Right atrium auricular region (tissue), 2 donors: ENCODE measurements around the gene LAYN. TPM values are rescaled to one million over a fixed set of nuclear protein-coding genes. Genes with fewer than 3 reads are reported as not detected.

Experiments used
- DNase-seq: peaks from one replicate; pipeline ENCODE4 v3.0.0-alpha.2; 2019; ENCODE audit warnings: low spot score
- H3K27ac ChIP-seq, 2 donors: fragments of 200-600 bp; sonication (generic); 1 replicate in 1 of 2; 2 replicates in 1 of 2; pipeline ENCODE4 v1.5.1; 2016 to 2019
- H3K27me3 ChIP-seq, 2 donors: fragments of 200-600 bp; sonication (generic); one replicate each; pipeline versions ENCODE4 v1.5.1 to v1.6.0; 2017 to 2019
- H3K36me3 ChIP-seq: fragments of 200-600 bp; sonication (generic); one replicate; pipeline ENCODE4 v1.5.1; 2016
- H3K4me1 ChIP-seq, 2 donors: fragments of 200-600 bp; sonication (generic); one replicate each; pipeline versions ENCODE4 v1.5.1 to v1.6.0; 2017 to 2019
- H3K4me3 ChIP-seq, 2 donors: fragments of 200-600 bp; sonication (generic); 1 replicate in 1 of 2; 2 replicates in 1 of 2; pipeline ENCODE4 v1.5.1; 2017 to 2019; ENCODE audit warnings: mild to moderate bottlenecking in 1 of 2, moderate library complexity in 1 of 2
- H3K9me3 ChIP-seq, 2 donors: fragments of 200-600 bp; sonication (generic); one replicate each; pipeline ENCODE4 v1.5.1; 2019
- total RNA-seq, 2 donors: library from RNA; depleted of rRNA; stranded (reverse); fragments of >200 nt; gene quantifications; one replicate each; pipeline ENCODE4 v1.1.0, GENCODE V29; 2016
- TF ChIP-seq, protein P1 (sequence below), 2 donors: fragments of 200-600 bp; sonication (generic); IDR thresholded peaks; one replicate each; pipeline ENCODE4 v1.5.1; 2019; ENCODE audit warnings: antibody characterized with exemption in 2 of 2

LAYN gene, protein sequence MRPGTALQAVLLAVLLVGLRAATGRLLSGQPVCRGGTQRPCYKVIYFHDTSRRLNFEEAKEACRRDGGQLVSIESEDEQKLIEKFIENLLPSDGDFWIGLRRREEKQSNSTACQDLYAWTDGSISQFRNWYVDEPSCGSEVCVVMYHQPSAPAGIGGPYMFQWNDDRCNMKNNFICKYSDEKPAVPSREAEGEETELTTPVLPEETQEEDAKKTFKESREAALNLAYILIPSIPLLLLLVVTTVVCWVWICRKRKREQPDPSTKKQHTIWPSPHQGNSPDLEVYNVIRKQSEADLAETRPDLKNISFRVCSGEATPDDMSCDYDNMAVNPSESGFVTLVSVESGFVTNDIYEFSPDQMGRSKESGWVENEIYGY
- total RNA-seq, result 10 to 100 TPM in 1 of 2 donors, 1 to 10 TPM in 1; 5.9 to 12.3 TPM

DNA sequence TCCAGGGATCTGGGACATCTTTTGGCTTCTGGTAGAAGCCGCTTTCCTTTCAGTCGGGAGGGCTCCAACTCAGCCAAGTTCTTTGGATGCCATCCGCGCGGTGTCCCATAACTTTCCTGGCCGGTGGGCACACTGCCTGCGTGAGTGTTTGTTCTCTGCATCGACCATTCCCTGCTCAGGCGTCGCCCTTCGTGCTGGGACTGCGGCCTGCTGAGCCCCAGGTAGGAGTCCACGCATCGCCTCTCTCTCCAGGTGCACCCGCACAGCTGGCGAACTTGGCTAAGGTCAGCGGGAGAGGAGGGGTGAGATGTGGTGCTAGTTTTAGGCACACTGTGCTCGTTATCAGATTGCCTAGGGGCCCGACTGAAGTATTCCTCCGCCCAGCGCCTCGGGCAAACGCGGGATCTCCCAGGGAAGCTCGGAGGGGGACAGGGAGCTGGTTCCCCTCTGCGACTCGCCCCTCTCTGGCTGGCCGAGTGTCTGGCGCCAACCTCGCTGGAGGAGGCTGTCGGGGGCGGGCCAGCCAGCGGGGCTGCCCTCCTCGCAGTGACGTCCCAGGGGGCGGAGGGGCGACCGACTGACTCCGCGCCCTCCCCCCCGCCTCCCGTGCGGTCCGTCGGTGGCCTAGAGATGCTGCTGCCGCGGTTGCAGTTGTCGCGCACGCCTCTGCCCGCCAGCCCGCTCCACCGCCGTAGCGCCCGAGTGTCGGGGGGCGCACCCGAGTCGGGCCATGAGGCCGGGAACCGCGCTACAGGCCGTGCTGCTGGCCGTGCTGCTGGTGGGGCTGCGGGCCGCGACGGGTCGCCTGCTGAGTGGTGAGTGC is at the start of gene LAYN:
TSS of gene LAYN (plus strand) at position 607 of the 823 bp plus-strand sequence. CDS start at position 731, 124 bp downstream.
- Histone ChIP-seq H3K4me3 (peak within 1 kb of the TSS; percentile 60 to 63), H3K27me3 (no peaks in the 10 kb centered on the region), H3K4me1 (peaks cover 0 to 26% of the 10 kb centered on the region in 2 donors), H3K36me3 (no peaks in the 10 kb centered on the region), H3K9me3 (no peaks in the 10 kb centered on the region), H3K27ac (peak within 1 kb of the TSS; percentile 64 to 66)
- DNase-seq, result no peak
- TF ChIP-seq, protein P1, sequence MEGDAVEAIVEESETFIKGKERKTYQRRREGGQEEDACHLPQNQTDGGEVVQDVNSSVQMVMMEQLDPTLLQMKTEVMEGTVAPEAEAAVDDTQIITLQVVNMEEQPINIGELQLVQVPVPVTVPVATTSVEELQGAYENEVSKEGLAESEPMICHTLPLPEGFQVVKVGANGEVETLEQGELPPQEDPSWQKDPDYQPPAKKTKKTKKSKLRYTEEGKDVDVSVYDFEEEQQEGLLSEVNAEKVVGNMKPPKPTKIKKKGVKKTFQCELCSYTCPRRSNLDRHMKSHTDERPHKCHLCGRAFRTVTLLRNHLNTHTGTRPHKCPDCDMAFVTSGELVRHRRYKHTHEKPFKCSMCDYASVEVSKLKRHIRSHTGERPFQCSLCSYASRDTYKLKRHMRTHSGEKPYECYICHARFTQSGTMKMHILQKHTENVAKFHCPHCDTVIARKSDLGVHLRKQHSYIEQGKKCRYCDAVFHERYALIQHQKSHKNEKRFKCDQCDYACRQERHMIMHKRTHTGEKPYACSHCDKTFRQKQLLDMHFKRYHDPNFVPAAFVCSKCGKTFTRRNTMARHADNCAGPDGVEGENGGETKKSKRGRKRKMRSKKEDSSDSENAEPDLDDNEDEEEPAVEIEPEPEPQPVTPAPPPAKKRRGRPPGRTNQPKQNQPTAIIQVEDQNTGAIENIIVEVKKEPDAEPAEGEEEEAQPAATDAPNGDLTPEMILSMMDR (IDR thresholded peaks at IDR 0.05), result no peak

DNA sequence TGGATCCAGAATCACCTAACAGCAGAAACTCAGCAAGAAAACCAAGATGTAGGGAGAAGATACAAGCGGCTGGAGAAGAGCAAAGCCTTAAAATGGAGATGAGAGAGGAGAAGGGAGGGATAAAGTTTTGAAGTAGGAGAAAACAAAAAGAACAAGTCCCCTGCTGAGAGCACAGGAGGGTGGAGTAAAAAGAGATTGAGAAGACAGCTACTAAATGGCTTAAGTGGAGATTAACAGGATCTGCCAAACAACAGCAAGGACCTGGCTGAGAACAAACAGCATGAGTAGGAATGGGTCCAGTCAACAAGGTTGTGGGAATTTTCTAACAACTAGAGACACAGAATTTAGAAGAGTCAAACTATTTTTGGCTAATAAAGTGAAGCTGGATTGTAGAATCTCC is 46.5 kb upstream of the LAYN start:
- Histone ChIP-seq H3K27ac (no peak overlapping the region), H3K27me3 (no peaks in the 10 kb centered on the region), H3K36me3 (no peaks in the 10 kb centered on the region), H3K4me1 (no peaks in the 10 kb centered on the region), H3K4me3 (no peak overlapping the region), H3K9me3 (no peaks in the 10 kb centered on the region)
- no peak for DNase-seq
- TF ChIP-seq, protein P1 (IDR thresholded peaks at IDR 0.05), result no peak

DNA sequence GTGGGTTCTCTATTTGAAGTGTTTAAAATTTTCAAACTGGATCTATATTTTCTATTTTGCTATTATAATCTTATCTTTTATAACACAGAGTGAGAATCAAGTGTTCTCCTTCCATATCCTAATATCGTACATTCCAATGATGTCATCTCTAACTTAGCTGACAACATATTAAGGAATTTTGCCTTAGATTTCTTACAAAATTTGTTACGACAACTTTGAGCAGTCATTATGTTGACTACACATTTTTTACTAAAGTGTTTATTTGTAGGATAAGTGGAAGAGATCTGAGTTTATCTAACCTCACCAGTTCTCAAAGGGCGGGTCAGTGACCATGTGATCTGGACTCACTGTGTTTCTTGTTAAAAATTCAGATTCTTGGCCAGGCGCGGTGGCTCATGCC is 41.0 kb upstream of the LAYN start:
- TF ChIP-seq, protein P1 (IDR thresholded peaks at IDR 0.05), result no peak
- no peak overlapping the region for H3K27ac ChIP-seq
- H3K4me3 ChIP-seq, result no peak overlapping the region
- H3K9me3 ChIP-seq, result no peaks in the 10 kb centered on the region
- DNase-seq, result no peak
- H3K27me3 ChIP-seq, result no peaks in the 10 kb centered on the region
- H3K4me1 ChIP-seq, result no peaks in the 10 kb centered on the region
- no peaks in the 10 kb centered on the region for H3K36me3 ChIP-seq

DNA sequence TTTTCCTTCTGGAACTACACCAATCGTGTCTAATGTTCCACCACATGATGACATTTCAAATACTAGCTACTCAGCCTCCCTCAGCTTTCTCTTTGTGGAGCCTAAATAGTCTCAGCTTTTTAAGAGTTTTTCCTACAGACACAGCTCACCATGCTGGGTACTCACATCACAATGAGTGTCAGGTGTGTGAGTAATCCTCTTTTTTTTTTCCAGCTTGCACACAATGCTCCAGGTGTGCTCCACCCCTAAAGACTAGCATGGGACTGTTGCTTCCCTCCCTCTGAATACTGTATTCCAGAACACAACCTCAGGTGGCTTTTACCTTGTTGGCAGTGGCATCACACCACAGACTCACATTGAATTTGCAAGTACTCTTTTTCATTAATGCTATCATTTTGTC is 40.0 kb upstream of the LAYN start:
- Histone ChIP-seq H3K4me3 (no peak overlapping the region), H3K4me1 (no peaks in the 10 kb centered on the region), H3K9me3 (no peaks in the 10 kb centered on the region), H3K27ac (no peak overlapping the region), H3K27me3 (no peaks in the 10 kb centered on the region), H3K36me3 (no peaks in the 10 kb centered on the region)
- DNase-seq, result no peak
- TF ChIP-seq, protein P1 (IDR thresholded peaks at IDR 0.05), result no peak

DNA sequence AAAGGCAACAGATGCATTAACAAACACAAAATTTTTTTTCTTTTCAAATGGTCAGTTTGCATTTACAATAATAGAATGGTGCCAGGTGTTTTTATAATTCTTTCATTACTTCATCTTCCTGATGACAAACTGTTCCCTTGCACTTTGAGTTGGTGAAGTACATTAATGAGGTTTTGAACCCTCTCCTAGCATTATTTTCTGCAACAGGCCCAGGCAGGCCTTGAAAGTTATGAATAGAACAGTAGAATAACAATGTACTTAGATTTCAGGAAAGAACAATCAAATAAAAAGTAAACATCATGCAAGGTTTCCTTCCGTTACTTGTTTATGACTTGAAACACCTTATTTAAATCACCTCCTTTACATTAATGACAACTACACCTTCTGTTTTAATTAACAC is 37.9 kb upstream of the LAYN start:
- Histone ChIP-seq H3K9me3 (no peaks in the 10 kb centered on the region), H3K36me3 (no peaks in the 10 kb centered on the region), H3K27ac (no peak overlapping the region), H3K4me1 (no peaks in the 10 kb centered on the region), H3K4me3 (no peak overlapping the region), H3K27me3 (no peaks in the 10 kb centered on the region)
- TF ChIP-seq, protein P1 (IDR thresholded peaks at IDR 0.05), result no peak
- DNase-seq, result no peak
